ENCODE measurements around the gene LRMDA.

LRMDA gene

DNA sequence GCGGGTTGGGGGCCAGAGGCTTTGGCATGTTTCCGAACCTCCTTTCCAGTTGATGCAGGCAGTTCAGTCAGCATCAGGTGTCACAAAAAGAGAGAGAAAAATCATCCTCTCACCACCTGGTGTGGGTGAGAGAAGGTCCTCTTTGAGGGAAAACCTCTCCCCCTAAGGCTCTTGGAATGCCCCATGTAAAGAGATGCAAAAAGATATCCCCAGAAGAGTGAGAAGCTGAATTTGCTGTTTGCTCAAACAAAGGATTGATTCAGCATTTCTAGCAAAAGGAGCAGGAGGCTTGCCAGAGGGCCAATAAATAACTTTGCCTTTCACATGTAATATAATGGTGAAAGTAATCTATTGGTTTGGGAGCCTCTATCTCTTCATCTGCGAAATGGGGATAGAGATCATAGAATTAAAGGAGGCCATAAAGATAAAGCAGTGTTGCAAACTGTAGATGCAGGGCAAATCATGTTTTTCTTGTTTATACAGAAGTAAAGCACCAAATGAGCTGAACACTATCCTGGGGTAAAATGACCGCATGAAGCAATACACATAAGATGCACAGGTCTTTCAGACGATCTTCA lies 425.9 kb downstream of the LRMDA start:
- DNase-seq, result no peak

- no peak for DNase-seq
Observed at GRCh38 chr10:75857896-75858295, 426.5 kb downstream of the LRMDA start.

- no peak for DNase-seq
Observed at GRCh38 chr10:75858339-75858738, 426.9 kb downstream of the LRMDA start.

DNA sequence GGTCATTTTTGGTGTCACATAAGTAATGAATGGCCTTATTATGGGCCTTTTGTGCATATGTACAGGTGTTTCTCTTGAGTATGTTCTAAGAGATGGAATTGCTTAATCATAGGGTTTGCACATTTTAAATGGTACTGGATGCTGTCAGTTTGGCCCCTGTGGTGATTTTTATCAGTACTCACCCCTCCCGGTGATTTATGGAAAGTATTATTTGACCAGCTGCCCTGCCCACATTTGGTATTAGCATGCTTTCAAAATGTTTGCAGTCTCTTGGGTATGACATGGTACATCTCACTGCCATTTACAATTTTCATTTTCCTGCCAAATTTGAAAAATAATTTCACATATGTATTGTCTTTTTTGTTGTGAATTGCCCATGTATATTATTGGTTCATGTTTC lies 427.7 kb downstream of the LRMDA start:
- DNase-seq, result no peak

GRCh38 chr10:75860009-75860408 lies 428.6 kb downstream of the LRMDA start:
- no peak for DNase-seq

GRCh38 chr10:75861582-75861981 lies 430.2 kb downstream of the LRMDA start:
- no peak for DNase-seq

- DNase-seq, result no peak
Observed at GRCh38 chr10:75862935-75863334, 431.5 kb downstream of the LRMDA start.

GRCh38 chr10:75864717-75865116 lies 433.3 kb downstream of the LRMDA start:
- DNase-seq, result no peak

DNA sequence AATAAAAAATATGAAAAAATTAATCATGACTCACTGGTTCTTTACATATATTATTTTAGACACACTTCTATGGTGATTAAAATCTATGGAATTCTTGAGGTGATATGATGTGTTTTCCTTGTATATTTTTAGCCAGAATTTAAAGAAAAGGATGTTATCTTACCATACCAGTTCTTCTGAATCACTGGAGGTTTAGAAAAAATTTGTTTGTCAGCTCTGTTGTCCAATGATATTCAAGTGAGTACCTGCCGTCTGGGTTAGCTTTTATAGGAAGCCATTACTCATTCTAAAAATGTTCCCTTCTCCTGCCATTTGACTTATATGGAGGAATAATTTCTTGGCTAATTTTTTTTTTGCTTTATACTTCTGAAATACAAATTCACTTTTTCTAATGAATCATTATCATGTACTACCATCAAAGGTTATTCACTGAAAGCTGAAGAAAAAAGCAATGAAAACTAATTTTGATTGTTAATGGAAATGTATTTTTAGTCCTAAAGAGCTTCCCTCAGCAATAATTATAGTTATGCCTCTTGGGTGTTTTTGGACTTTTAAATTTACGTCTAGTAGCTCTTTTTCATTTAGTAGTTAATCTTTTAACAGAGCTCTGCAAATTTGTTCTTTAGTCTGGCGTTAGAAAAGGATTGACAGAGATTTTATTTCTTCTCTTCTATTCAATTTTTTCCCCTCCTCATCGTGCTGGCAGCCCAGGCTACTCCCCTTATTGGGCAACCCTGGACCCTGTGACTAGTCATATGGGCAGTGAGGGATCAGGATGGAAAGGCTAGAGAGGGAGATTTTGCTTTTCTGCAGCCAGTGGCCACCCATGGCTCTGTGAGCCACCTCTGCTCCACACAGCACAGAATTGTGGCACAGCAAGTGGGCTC lies 434.2 kb downstream of the LRMDA start:
- no peak for DNase-seq

DNA sequence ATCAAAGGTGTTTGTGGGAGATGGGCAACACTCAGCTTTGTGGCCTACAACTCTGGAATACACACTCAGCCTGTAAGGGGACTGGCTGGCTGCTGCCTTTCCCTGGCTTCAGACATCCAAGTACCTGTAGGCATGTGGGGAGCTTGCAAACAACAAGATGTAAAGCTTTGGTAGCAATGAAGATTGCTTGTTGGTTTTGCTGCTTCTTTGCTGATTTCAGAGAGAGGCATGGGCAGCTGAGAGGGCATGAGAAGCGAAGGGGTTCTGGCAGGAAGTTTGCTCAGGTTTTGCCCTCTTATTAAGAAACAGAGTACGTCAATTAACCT lies 434.8 kb downstream of the LRMDA start:
- no peak for DNase-seq

- no peak for DNase-seq
Observed at GRCh38 chr10:75866731-75867130, 435.3 kb downstream of the LRMDA start.

- no peak for DNase-seq
Observed at GRCh38 chr10:75868574-75868973, 437.1 kb downstream of the LRMDA start.

- no peak for DNase-seq
Observed at GRCh38 chr10:75870039-75870645, 438.7 kb downstream of the LRMDA start.

GRCh38 chr10:75875740-75876139 lies 444.3 kb downstream of the LRMDA start:
- DNase-seq, result no peak

- no peak for DNase-seq
Observed at GRCh38 chr10:75876710-75877109, 445.3 kb downstream of the LRMDA start.

- no peak for DNase-seq
Observed at GRCh38 chr10:75877877-75878276, 446.5 kb downstream of the LRMDA start.

DNA sequence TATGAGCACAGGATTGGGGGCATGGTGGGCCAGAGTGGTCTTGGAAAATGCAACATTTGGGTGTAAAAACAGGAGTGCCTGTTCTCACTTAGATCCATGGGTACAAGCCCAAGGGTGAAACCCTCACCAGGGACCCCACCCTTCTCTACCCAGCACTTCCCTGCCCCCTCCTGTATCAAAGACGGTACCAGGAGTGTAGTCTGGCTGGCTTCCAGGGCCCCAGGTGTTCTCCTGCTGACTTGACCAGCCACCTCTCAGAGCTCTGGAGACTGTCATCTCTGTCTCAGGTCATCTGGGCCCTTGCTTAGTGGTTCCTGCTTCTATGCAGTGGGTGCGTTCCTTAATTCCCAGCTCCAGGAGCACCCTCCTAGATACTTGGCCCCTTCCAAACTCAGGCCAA lies 447.2 kb downstream of the LRMDA start:
- DNase-seq, result no peak

GRCh38 chr10:75880031-75880775 lies 448.8 kb downstream of the LRMDA start:
- no peak for DNase-seq

GRCh38 chr10:75883081-75884072 lies 452.0 kb downstream of the LRMDA start:
- DNase-seq, result no peak

DNA sequence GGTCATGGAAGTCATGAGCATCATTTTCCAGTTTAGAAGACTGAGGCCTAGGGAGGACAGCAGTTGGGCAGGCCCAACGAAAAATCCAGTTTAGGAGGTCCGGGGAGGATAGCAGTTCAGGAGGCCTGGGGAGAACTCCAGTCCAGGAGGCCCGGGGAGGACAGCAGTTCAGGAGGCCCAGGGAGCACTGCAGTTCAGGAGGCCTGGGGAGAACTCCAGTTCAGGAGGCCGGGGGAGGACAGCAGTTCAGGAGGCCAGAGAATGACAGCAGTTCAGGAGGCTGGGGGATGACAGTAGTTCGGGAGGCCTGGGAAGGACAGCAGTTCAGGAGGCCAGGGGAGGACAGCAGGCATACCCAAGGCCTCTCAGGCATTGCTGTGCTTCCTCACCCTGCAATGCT lies 453.4 kb downstream of the LRMDA start:
- DNase-seq, result no peak

DNA sequence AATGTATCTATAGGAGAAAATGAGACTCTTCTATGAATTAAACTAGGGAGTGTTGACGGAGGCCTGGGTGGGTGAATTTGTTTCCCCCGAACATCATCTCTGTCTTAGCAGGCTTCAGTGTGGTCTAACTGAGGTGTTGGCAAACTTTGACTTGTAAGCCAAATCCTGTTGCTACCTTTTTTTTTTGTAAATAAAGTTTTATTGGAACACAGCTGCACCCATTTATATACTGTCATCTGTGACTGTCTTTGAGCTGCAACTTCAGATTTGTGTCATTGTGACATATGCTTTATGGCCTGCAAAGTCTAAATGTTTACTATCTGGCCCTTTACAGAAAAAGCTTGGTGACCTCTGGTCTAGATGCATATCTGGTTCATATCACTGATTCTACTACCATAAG lies 455.9 kb downstream of the LRMDA start:
- DNase-seq, result no peak

DNA sequence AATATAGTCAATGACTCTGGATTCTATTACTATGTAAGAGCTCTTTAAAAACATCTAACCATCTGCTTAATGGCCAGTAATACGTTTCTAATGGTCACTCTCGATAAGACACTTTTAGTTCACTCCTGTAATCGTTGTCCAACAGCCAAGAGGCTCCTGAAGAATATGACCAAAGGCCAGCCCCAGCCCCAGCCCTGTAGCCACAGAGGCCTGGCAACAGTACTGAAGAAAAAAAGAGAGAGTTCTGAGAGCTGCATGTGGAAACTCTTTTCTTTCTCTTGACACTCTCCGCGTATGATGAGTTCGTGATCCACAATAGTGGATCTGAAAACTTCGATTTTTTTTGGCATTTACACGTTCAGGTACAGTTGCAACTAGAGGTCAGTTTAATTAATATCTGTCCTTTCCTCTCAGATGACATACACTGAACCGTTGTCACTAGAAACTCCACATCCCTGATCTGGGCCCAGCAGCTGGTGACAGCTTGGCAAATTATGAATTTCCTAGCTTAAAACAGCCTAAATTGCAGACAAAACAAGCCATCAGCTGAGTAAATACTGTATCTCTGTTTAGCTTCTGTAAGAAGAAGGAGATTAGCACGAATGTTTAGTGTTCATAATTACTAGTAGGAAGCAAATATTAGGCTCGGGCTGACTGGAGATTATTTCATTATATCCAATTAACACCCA lies 456.7 kb downstream of the LRMDA start:
- no peak for DNase-seq
